Hematopoietic multipotent progenitor cell (in vitro differentiated cells): ENCODE results near the gene SMAD7. TPM values are rescaled to one million over a fixed set of nuclear protein-coding genes. Genes with fewer than 3 reads are reported as not detected.
"Not testable (repeated sequence)": the region's sequence is repeated elsewhere in the genome, so short reads cannot be mapped to it uniquely, and the experiment has no call there.

Experiments used
- DNase-seq, 3 donors: peaks; one replicate each; pipeline ENCODE4 v3.0.0-alpha.2; 2011 to 2015; ENCODE audit warnings: low read depth in 2 of 3, low spot score in 2 of 3
- total RNA-seq: library from RNA; depleted of rRNA; stranded (reverse); fragments of >200 nt; gene quantifications from one replicate; pipeline ENCODE4 v1.2.3, GENCODE V29; 2012

The SMAD7 gene
- total RNA-seq, 1 donor: 8.3 TPM

DNA sequence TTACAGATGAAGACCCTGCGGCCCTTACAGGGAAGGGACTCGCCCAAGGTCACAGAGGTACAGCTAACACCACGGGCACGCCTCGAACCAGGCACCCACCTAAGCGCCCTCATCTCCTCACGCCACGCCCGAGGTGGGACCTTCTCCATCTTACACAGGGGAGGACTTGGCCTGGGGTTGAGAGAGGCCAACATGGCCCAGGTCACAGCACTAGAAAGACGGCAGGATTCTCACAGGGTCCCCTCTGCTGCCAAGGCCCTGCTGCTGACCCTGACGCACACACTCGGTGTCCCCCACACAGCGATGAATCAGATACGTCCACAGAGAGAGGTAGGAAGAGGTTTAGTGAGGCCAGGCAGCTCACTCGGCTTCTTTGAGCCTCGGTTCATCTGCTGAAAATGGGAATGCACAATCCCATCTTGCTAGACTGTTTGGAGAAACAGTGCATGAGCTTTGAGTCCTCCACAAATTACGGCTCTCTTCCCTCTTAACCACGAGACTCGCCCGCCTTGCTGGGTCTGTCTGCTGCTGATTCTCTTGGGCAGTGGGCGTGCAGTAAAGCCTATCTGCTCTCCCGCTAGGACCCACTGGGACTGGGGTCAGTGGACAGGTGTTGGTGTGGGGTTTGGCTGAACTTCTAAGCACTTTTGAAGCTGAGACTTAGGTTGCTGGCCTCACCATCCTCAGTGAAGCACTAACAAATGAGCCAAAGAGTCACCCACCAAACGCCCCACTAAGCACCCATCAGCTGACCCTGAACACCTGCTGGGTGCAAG is 79.2 kb downstream of the SMAD7 start:
- no peak for DNase-seq

DNA sequence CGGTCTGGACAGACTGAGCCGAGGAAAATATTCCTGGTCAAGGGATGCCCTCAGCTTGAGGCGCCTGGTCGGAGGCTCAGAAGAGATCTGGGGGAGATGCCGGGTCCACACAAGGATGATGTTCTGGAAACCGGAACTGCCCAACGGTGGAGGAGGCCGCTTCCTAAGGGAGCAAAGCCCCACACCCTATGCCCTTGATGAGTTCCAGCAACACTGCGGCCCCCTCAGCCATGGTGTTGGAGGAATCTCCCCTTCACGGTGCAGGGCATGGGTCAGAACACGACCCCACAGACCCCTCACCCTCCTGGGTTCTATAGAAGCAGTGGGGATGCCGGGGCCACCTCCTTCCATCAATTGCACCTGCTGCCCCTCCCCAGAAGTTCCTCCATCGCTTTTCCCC is 79.8 kb downstream of the SMAD7 start:
- DNase-seq: not testable (repeated sequence)
